Erythroblast (primary cell): ENCODE measurements around the gene STC2.

ENCODE experiments used
- GATA1 ChIP-seq: IDR thresholded peaks from 2 replicates; pipeline ENCODE4 v1.6.1; 2011; ENCODE audit warnings: low read depth, mild to moderate bottlenecking, control low read depth, low read length, moderate library complexity
- POLR2A ChIP-seq: IDR thresholded peaks from 2 replicates; pipeline ENCODE4 v1.6.1; 2011; ENCODE audit warnings: mild to moderate bottlenecking, low read length

DNA sequence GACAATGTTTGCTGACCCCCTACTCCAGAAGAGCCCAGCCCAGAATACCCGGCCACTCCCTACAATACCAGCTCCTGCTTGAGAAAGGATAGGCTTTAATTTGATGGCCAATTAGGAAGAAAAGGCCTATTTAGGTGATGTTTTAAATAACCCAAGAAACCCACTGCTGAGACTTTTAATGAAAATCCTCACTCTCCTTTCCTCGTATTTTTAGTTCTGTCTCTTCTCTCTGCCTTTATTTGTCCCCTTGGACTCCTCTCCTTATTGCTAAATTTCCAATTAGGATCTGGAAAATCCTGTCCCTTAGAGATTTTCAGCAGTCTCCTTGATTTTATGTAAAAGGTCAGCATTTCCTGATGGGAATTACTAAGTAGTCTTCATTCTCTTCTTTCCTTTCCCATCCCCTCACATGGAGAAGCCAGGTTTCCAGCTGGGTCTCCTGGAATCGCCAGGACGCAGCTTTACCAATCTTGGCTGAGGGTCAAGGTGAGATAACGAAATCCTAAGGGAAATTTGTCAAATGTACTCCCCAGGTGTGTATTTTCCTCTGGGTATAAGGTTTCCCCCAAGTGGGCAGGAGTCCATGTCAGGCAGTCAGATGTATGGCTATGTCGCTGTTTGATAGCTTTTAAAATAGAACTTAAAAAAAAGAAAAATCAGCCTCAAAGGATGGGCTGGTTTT is 11.7 kb downstream of the STC2 start:
- TF ChIP-seq POLR2A: no peak
- TF ChIP-seq GATA1: no peak
